HepG2 (cell line): Measurements from ENCODE around the gene NUP54. TPM values are rescaled to one million over a fixed set of nuclear protein-coding genes. Genes with fewer than 3 reads are reported as not detected.

Experiments
- ATAC-seq: fragments of 200-7000 bp; cut with Tn5 transposase; 3 replicates; pipeline ENCODE4 v1.9.1; 2020; ENCODE audit warnings: mild to moderate bottlenecking, moderate library complexity
- BruUV-seq: library from RNA; stranded (reverse); fragments of 400-500 nt; replicated peaks from 2 replicates; lab custom pipeline; 2021; lab: Mats Ljungman, UMichigan
- CTCF ChIA-PET: fragments of 300-600 bp; formaldehyde crosslinking; extraction: SDS; loops from one replicate; lab custom pipeline; 2021; ENCODE audit warnings: low total read pairs, inconsistent platforms, low intra/inter-chr PET ratio; lab: Yijun Ruan, JAX
- POLR2A ChIA-PET: fragments of 350-600 bp; sonication (Branson Sonifier 250); formaldehyde crosslinking; loops from one replicate; lab custom pipeline; 2020; ENCODE audit warnings: antibody characterized with exemption, inconsistent platforms; lab: Yijun Ruan, JAX
- DNase-seq: peaks from one replicate; pipeline ENCODE4 v3.0.0-alpha.2; 2015; ENCODE audit warnings: low spot score
- FAIRE-seq: peaks from 3 replicates; lab custom pipeline; 2011; peaks lifted over from hg19 to GRCh38; lab: Jason Lieb, UNC
- H2AFZ ChIP-seq: one replicate; pipeline ENCODE4 v1.6.1; 2011; ENCODE audit warnings: low read length, inconsistent platforms
- H3K27ac ChIP-seq: fragments of 300-600 bp; 3 replicates; pipeline ENCODE4 v1.8.0; 2011; ENCODE audit warnings: mixed run types, mild to moderate bottlenecking, mixed read lengths, low read length, inconsistent platforms; ENCODE audit not compliant: insufficient read depth; ENCODE audit errors: extremely low read length
- H3K27me3 ChIP-seq, 2 experiments: fragments of 200-600 bp in 1 of 2; 2 replicates in 1 of 2; 3 replicates in 1 of 2; pipeline versions ENCODE4 v1.6.0 to v1.8.0; 2011; ENCODE audit warnings: low read length in 2 of 2, mild to moderate bottlenecking in 2 of 2, moderate library complexity in 2 of 2, inconsistent platforms in 1 of 2; ENCODE audit not compliant: insufficient read depth in 2 of 2, control insufficient read depth in 1 of 2
- H3K36me3 ChIP-seq, 2 experiments: fragments of 200-600 bp in 1 of 2; replicated peaks in 1 of 2; 2 replicates in 1 of 2; 3 replicates in 1 of 2; pipeline versions ENCODE4 v1.5.1 to v1.8.0; 2011; ENCODE audit warnings: low read length in 2 of 2, inconsistent platforms in 1 of 2; ENCODE audit not compliant: insufficient read depth in 2 of 2, control insufficient read depth in 1 of 2
- H3K4me1 ChIP-seq: 2 replicates; pipeline ENCODE4 v1.5.1; 2012; ENCODE audit warnings: low read length, inconsistent platforms; ENCODE audit not compliant: insufficient read depth
- H3K4me2 ChIP-seq: 2 replicates; pipeline ENCODE4 v1.6.0; 2011; ENCODE audit warnings: low read depth, low read length, inconsistent platforms
- H3K4me3 ChIP-seq, 3 experiments: fragments of 200-600 bp in 1 of 3; sonication (generic), shearing (Covaris generic) in 1 of 3; replicated peaks in 1 of 3; 2 replicates each; pipeline ENCODE4 v1.5.1; 2011 to 2016; ENCODE audit warnings: low read length in 3 of 3, inconsistent platforms in 2 of 3, low read depth in 2 of 3, mild to moderate bottlenecking in 2 of 3, control low read depth in 1 of 3, mixed read lengths in 1 of 3; ENCODE audit not compliant: insufficient read depth in 1 of 3
- H3K79me2 ChIP-seq: one replicate; pipeline ENCODE4 v1.6.1; 2011; ENCODE audit warnings: low read length, inconsistent platforms; ENCODE audit not compliant: insufficient read depth
- H3K9ac ChIP-seq: 2 replicates; pipeline ENCODE4 v1.6.0; 2011; ENCODE audit warnings: mild to moderate bottlenecking, low read depth, low read length, inconsistent platforms; ENCODE audit not compliant: insufficient read depth
- H3K9me3 ChIP-seq: 2 replicates; pipeline ENCODE4 v1.5.1; 2012; ENCODE audit warnings: mild to moderate bottlenecking, low read length
- H4K20me1 ChIP-seq: 2 replicates; pipeline ENCODE4 v1.6.0; 2011; ENCODE audit warnings: inconsistent platforms, mild to moderate bottlenecking, low read length, moderate library complexity; ENCODE audit not compliant: insufficient read depth
- AFF4 ChIP-seq: sonication (generic); formaldehyde crosslinking; IDR thresholded peaks from 2 replicates; pipeline ENCODE4 v1.4.0; 2020; ENCODE audit warnings: missing genetic modification reagents
- DRAP1 ChIP-seq: IDR thresholded peaks from 2 replicates; pipeline ENCODE4 v1.6.1; 2016; ENCODE audit warnings: missing genetic modification reagents, missing compliant biosample characterization
- FOXA3 ChIP-seq: IDR thresholded peaks from 2 replicates; pipeline ENCODE4 v1.6.1; 2016; ENCODE audit warnings: missing genetic modification reagents, missing compliant biosample characterization
- FOXP1 ChIP-seq, 2 experiments: fragments of 450-650 bp in 1 of 2; IDR thresholded peaks; 2 replicates each; pipeline ENCODE4 v1.6.1; 2017 to 2018; ENCODE audit warnings: antibody characterized with exemption in 1 of 2
- HMG20A ChIP-seq: IDR thresholded peaks from 2 replicates; pipeline ENCODE4 v1.6.1; 2016; ENCODE audit warnings: borderline replicate concordance
- MIER3 ChIP-seq: IDR thresholded peaks from 2 replicates; pipeline ENCODE4 v1.6.1; 2016; ENCODE audit warnings: missing compliant biosample characterization, borderline replicate concordance
- MTA3 ChIP-seq: sonication (generic); formaldehyde crosslinking; IDR thresholded peaks from 2 replicates; pipeline ENCODE4 v1.4.0; 2020; ENCODE audit warnings: missing genetic modification reagents
- MZF1 ChIP-seq: sonication (generic); formaldehyde crosslinking; IDR thresholded peaks from 2 replicates; pipeline ENCODE4 v1.8.1; 2023; ENCODE audit warnings: mild to moderate bottlenecking, missing genetic modification reagents, borderline replicate concordance
- ZFYVE20 ChIP-seq: sonication (generic); formaldehyde crosslinking; IDR thresholded peaks from 2 replicates; pipeline ENCODE4 v1.8.0; 2023; ENCODE audit warnings: low read depth, mild to moderate bottlenecking, moderate library complexity, missing genetic modification reagents, borderline replicate concordance
- ZNF546 ChIP-seq: sonication (generic); formaldehyde crosslinking; conservative IDR thresholded peaks from 2 replicates; pipeline ENCODE4 v1.8.1; 2023; ENCODE audit warnings: mild to moderate bottlenecking, missing genetic modification reagents
- ZNF792 ChIP-seq: IDR thresholded peaks from 2 replicates; pipeline ENCODE4 v1.6.1; 2016
- in situ Hi-C: cut with HindIII; loops from 2 replicates; pipeline ENCODE4 v1.10.0; 2017; ENCODE audit warnings: low pct_unique_long_range_greater_than_20kb; ENCODE audit not compliant: extremely low pct_ligation_motif_present
- intact Hi-C: fragments of 100-400 bp; cut with micrococcal nuclease; formaldehyde crosslinking; loops from one replicate; pipeline ENCODE4 v1.10.0; 2022; ENCODE audit not compliant: unreplicated experiment
- polyA plus RNA-seq, 8 experiments: library from polyadenylated mRNA; depleted of rRNA in 3 of 8; stranded (reverse) in 7 of 8; unstranded in 1 of 8; fragments of >200 nt; fragmentation: Illumina TruSeq in 4 of 8; extraction: Trizol in 4 of 8; gene quantifications; 2 replicates each; pipeline versions ENCODE4 v1.2.1 to v1.2.3, GENCODE V29; 2011 to 2016; ENCODE audit warnings: low read depth in 4 of 8, missing spikeins in 1 of 8, mixed read lengths in 1 of 8; ENCODE audit not compliant: insufficient read depth in 1 of 8
- total RNA-seq, 5 experiments: library from RNA; depleted of rRNA; stranded (reverse); fragments of >200 nt; fragmentation: Illumina TruSeq; extraction: Trizol; gene quantifications; 2 replicates each; pipeline ENCODE4 v1.2.3, GENCODE V29; 2016; ENCODE audit warnings: low read depth in 1 of 5
- TF ChIP-seq, protein P1 (sequence below): sonication (generic); formaldehyde crosslinking; conservative IDR thresholded peaks from 2 replicates; pipeline ENCODE4 v1.4.0; 2020; ENCODE audit warnings: mild to moderate bottlenecking, missing genetic modification reagents, moderate library complexity
- TF ChIP-seq, protein P2 (sequence below): sonication (generic); formaldehyde crosslinking; IDR thresholded peaks from 2 replicates; pipeline ENCODE4 v1.4.0; 2020; ENCODE audit warnings: mild to moderate bottlenecking, missing genetic modification reagents

Gene NUP54
- total and polyA plus RNA-seq, 2 of the 13 experiments (the other 11 are each of a cell fraction or from before 2014, with no cell fraction given): 36.1 to 69.3 TPM

- no peak for TF ChIP-seq AFF4 (CRISPR knock-in tag)
- TF ChIP-seq ZNF546 (CRISPR knock-in tag): no peak
- TF ChIP-seq DRAP1 (CRISPR knock-in tag): no peak
- no peak for TF ChIP-seq HMG20A (CRISPR knock-in tag)
Measured at GRCh38 chr4:76147454-76148141, 599 bp downstream of the NUP54 start (continued).

DNA sequence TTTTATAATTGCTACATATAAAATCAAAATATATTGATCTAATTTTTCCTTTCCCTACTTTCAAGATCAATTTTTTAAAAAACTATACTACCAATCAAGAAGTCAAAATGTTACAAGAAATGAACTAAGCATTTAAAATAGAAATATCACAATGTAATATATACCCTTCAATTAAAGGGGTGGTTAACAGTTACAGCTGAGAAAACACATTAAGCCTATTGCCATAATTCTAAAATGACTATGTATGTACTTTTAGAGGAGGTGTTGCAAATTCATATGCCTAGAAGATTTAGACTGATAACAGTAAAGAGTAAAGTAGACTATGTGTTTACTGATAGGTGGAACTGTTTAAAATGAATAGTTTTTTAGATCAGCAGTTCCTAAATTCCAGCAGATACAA, 3.7 kb downstream of the NUP54 start:
- no peak overlapping the region for H3K4me3 ChIP-seq
- BruUV-seq: no TSS peak
- no peaks in the 10 kb centered on the region; a peak in 1 of 5 replicates for H3K27me3 ChIP-seq
- H3K36me3 ChIP-seq: peaks cover 3 to 35% of the 10 kb centered on the region in 2 experiments; a peak in 4 of 5 replicates
- ChIA-PET POLR2A (no interaction called here), CTCF (no interaction called here)
- H4K20me1 ChIP-seq: peaks cover 17% of the 10 kb centered on the region
- no peak overlapping the region for H3K27ac ChIP-seq
- no peak overlapping the region for H3K9ac ChIP-seq
- H3K9me3 ChIP-seq: no peaks in the 10 kb centered on the region
- no peak overlapping the region for H2AFZ ChIP-seq
- no peak for FAIRE-seq
- no peak overlapping the region for H3K4me2 ChIP-seq
- in situ Hi-C loops: no loop called here
- peaks cover 67% of the 10 kb centered on the region for H3K79me2 ChIP-seq
- no peak for DNase-seq
- H3K4me1 ChIP-seq: peaks cover 19% of the 10 kb centered on the region
- no peak for ATAC-seq
- intact Hi-C loops: no loop called here
- TF ChIP-seq MIER3 (no peak), ZFYVE20 (no peak), FOXP1 (IDR thresholded peaks at IDR 0.05) (no peak), FOXP1 (CRISPR knock-in tag; IDR thresholded peaks at IDR 0.05) (no peak), FOXA3 (CRISPR knock-in tag) (no peak), MZF1 (CRISPR knock-in tag) (no peak), ZNF792 (no peak), MTA3 (CRISPR knock-in tag) (no peak)
- TF ChIP-seq, protein P1, sequence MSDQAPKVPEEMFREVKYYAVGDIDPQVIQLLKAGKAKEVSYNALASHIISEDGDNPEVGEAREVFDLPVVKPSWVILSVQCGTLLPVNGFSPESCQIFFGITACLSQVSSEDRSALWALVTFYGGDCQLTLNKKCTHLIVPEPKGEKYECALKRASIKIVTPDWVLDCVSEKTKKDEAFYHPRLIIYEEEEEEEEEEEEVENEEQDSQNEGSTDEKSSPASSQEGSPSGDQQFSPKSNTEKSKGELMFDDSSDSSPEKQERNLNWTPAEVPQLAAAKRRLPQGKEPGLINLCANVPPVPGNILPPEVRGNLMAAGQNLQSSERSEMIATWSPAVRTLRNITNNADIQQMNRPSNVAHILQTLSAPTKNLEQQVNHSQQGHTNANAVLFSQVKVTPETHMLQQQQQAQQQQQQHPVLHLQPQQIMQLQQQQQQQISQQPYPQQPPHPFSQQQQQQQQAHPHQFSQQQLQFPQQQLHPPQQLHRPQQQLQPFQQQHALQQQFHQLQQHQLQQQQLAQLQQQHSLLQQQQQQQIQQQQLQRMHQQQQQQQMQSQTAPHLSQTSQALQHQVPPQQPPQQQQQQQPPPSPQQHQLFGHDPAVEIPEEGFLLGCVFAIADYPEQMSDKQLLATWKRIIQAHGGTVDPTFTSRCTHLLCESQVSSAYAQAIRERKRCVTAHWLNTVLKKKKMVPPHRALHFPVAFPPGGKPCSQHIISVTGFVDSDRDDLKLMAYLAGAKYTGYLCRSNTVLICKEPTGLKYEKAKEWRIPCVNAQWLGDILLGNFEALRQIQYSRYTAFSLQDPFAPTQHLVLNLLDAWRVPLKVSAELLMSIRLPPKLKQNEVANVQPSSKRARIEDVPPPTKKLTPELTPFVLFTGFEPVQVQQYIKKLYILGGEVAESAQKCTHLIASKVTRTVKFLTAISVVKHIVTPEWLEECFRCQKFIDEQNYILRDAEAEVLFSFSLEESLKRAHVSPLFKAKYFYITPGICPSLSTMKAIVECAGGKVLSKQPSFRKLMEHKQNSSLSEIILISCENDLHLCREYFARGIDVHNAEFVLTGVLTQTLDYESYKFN (CRISPR knock-in tag): no peak
- TF ChIP-seq, protein P2, sequence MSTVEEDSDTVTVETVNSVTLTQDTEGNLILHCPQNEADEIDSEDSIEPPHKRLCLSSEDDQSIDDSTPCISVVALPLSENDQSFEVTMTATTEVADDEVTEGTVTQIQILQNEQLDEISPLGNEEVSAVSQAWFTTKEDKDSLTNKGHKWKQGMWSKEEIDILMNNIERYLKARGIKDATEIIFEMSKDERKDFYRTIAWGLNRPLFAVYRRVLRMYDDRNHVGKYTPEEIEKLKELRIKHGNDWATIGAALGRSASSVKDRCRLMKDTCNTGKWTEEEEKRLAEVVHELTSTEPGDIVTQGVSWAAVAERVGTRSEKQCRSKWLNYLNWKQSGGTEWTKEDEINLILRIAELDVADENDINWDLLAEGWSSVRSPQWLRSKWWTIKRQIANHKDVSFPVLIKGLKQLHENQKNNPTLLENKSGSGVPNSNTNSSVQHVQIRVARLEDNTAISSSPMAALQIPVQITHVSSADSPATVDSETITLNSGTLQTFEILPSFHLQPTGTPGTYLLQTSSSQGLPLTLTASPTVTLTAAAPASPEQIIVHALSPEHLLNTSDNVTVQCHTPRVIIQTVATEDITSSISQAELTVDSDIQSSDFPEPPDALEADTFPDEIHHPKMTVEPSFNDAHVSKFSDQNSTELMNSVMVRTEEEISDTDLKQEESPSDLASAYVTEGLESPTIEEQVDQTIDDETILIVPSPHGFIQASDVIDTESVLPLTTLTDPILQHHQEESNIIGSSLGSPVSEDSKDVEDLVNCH (CRISPR knock-in tag): no peak
